SK-N-SH (cell line): ENCODE data around the gene C18orf54. TPM values are rescaled to one million over a fixed set of nuclear protein-coding genes. Genes with fewer than 3 reads are reported as not detected.

Source experiments
- CTCF ChIA-PET: fragments of 300-600, 350-600 bp; formaldehyde crosslinking; extraction: SDS; loops from one replicate; lab custom pipeline; 2021; lab: Yijun Ruan, JAX
- POLR2A ChIA-PET: fragments of 350-600 bp; sonication (Branson Sonifier 250); formaldehyde crosslinking; extraction: SDS; loops from one replicate; lab custom pipeline; 2020; ENCODE audit warnings: antibody characterized with exemption, inconsistent platforms; lab: Yijun Ruan, JAX
- DNase-seq: peaks from one replicate; pipeline ENCODE4 v3.0.0; 2012
- H2AFZ ChIP-seq: fragments of 200-600 bp; sonication (generic); 2 replicates; pipeline ENCODE4 v1.8.1; 2016; ENCODE audit warnings: antibody characterized with exemption, mild to moderate bottlenecking, low read depth
- H3F3A ChIP-seq: fragments of 200-600 bp; sonication (generic); replicated peaks from 2 replicates; pipeline ENCODE3; 2016; ENCODE audit warnings: antibody characterized with exemption, mild to moderate bottlenecking; ENCODE audit not compliant: insufficient read depth
- H3K27ac ChIP-seq, 2 experiments: fragments of 200-500 bp in 1 of 2; fragments of 200-600 bp in 1 of 2; sonication (Bioruptor generic) in 1 of 2; sonication (generic), shearing (Covaris generic) in 1 of 2; 2 replicates each; pipeline versions ENCODE4 v1.5.1 to v1.6.1; 2014 to 2016; ENCODE audit warnings: low read depth in 2 of 2, inconsistent platforms in 1 of 2, low read length in 1 of 2, mild to moderate bottlenecking in 1 of 2, mixed read lengths in 1 of 2
- H3K27me3 ChIP-seq: fragments of 200-600 bp; sonication (generic), shearing (Covaris generic); 2 replicates; pipeline ENCODE4 v1.6.1; 2016; ENCODE audit warnings: mixed run types; ENCODE audit not compliant: insufficient read depth
- H3K36me3 ChIP-seq, 2 experiments: fragments of 200-500 bp in 1 of 2; fragments of 200-600 bp in 1 of 2; sonication (Bioruptor generic) in 1 of 2; sonication (generic) in 1 of 2; replicated peaks in 1 of 2; 2 replicates each; pipeline versions ENCODE3 to v1.5.1; 2014 to 2016; ENCODE audit warnings: low read length in 1 of 2, mild to moderate bottlenecking in 1 of 2; ENCODE audit not compliant: insufficient read depth in 2 of 2, control insufficient read depth in 1 of 2
- H3K4me1 ChIP-seq, 2 experiments: fragments of 200-500 bp in 1 of 2; fragments of 200-600 bp in 1 of 2; sonication (Bioruptor generic) in 1 of 2; sonication (generic), shearing (Covaris generic) in 1 of 2; 2 replicates each; pipeline versions ENCODE4 v1.5.1 to v1.6.1; 2014 to 2016; ENCODE audit warnings: low read depth in 1 of 2, low read length in 1 of 2, mixed run types in 1 of 2; ENCODE audit not compliant: insufficient read depth in 2 of 2, control insufficient read depth in 1 of 2
- H3K4me2 ChIP-seq: fragments of 200-600 bp; sonication (generic), shearing (Covaris generic); 2 replicates; pipeline ENCODE4 v1.6.1; 2017; ENCODE audit warnings: mixed run types
- H3K4me3 ChIP-seq, 2 experiments: fragments of 200-500 bp in 1 of 2; fragments of 200-600 bp in 1 of 2; sonication (Bioruptor generic) in 1 of 2; sonication (generic), shearing (Covaris generic) in 1 of 2; 2 replicates each; pipeline versions ENCODE4 v1.5.1 to v1.8.1; 2014 to 2016; ENCODE audit warnings: low read depth in 2 of 2, inconsistent platforms in 1 of 2, low read length in 1 of 2, mild to moderate bottlenecking in 1 of 2, mixed read lengths in 1 of 2, moderate library complexity in 1 of 2
- H3K79me2 ChIP-seq: fragments of 200-600 bp; sonication (generic); 2 replicates; pipeline ENCODE4 v1.8.1; 2017; ENCODE audit warnings: mild to moderate bottlenecking; ENCODE audit not compliant: insufficient read depth
- H3K9ac ChIP-seq: fragments of 200-600 bp; sonication (generic); 2 replicates; pipeline ENCODE4 v1.6.1; 2017; ENCODE audit warnings: mixed run types
- H3K9me2 ChIP-seq: fragments of 200-600 bp; sonication (generic); 2 replicates; pipeline ENCODE4 v1.6.1; 2017; ENCODE audit warnings: mixed run types
- H3K9me3 ChIP-seq: fragments of 200-600 bp; sonication (generic); 2 replicates; pipeline ENCODE4 v1.6.1; 2017; ENCODE audit warnings: mixed run types, mild to moderate bottlenecking, moderate library complexity
- H4K20me1 ChIP-seq: fragments of 200-600 bp; sonication (generic); 2 replicates; pipeline ENCODE4 v1.6.1; 2017; ENCODE audit warnings: mild to moderate bottlenecking, mixed run types; ENCODE audit not compliant: insufficient read depth
- CHD2 ChIP-seq: fragments of 150-350 bp; IDR thresholded peaks from 2 replicates; pipeline ENCODE4 v1.6.1; 2018; ENCODE audit warnings: low read length; ENCODE audit not compliant: partially characterized antibody
- EP300 ChIP-seq, 2 experiments: IDR thresholded peaks; 2 replicates each; pipeline versions ENCODE4 v1.4.0 to v1.6.1; 2012; ENCODE audit warnings: borderline replicate concordance in 1 of 2, low read depth in 1 of 2, low read length in 1 of 2
- FOXJ3 ChIP-seq: sonication (generic); formaldehyde crosslinking; IDR thresholded peaks from 2 replicates; pipeline ENCODE4 v1.5.1; 2020; ENCODE audit warnings: mild to moderate bottlenecking, missing genetic modification reagents
- FOXM1 ChIP-seq: IDR thresholded peaks from 2 replicates; pipeline ENCODE4 v1.4.0; 2012; ENCODE audit warnings: low read depth, mild to moderate bottlenecking
- GABPA ChIP-seq: IDR thresholded peaks from 2 replicates; pipeline ENCODE4 v1.4.0; 2012; ENCODE audit warnings: low read depth, mild to moderate bottlenecking
- MEF2A ChIP-seq: IDR thresholded peaks from 2 replicates; pipeline ENCODE4 v1.4.0; 2012; ENCODE audit warnings: low read depth, borderline replicate concordance
- NFIC ChIP-seq: IDR thresholded peaks from 2 replicates; pipeline ENCODE4 v1.4.0; 2012; ENCODE audit warnings: borderline replicate concordance
- REST ChIP-seq: IDR thresholded peaks from 2 replicates; pipeline ENCODE4 v1.6.1; 2012; ENCODE audit warnings: mild to moderate bottlenecking, low read depth, low read length, moderate library complexity
- RFX5 ChIP-seq: IDR thresholded peaks from 2 replicates; pipeline ENCODE4 v1.6.1; 2012; ENCODE audit warnings: mild to moderate bottlenecking, improper control_type of control experiment, low read length
- RXRA ChIP-seq: IDR thresholded peaks from 2 replicates; pipeline ENCODE4 v1.4.0; 2012; ENCODE audit warnings: low read depth, mild to moderate bottlenecking, borderline replicate concordance
- SIN3A ChIP-seq: IDR thresholded peaks from 2 replicates; pipeline ENCODE4 v1.6.1; 2012; ENCODE audit warnings: low read depth, mild to moderate bottlenecking, low read length, moderate library complexity, borderline replicate concordance
- USF1 ChIP-seq: IDR thresholded peaks from 2 replicates; pipeline ENCODE4 v1.4.0; 2012; ENCODE audit warnings: low read depth, borderline replicate concordance
- ZBTB33 ChIP-seq: IDR thresholded peaks from 2 replicates; pipeline ENCODE4 v1.4.0; 2012; ENCODE audit warnings: low read depth, borderline replicate concordance
- WGBS: methylation state at CpG from one replicate; pipeline ENCODE4 v1.1.6; 2017; ENCODE audit warnings: low lambda C conversion rate; 5-methylcytosine and 5-hydroxymethylcytosine counted together
- polyA plus RNA-seq, 3 experiments: library from polyadenylated mRNA; depleted of rRNA; stranded (reverse); fragments of >200 nt; gene quantifications; 2 replicates each; pipeline ENCODE4 v1.2.3, GENCODE V29; 2012
- TF ChIP-seq, protein P1 (sequence below): fragments of 150-350 bp; IDR thresholded peaks from 2 replicates; pipeline ENCODE4 v1.6.1; 2017; ENCODE audit warnings: antibody characterized with exemption, low read length, low read depth, borderline replicate concordance
- TF ChIP-seq, protein P2 (sequence below): fragments of 150-350 bp; IDR thresholded peaks from 2 replicates; pipeline ENCODE4 v1.6.1; 2016; ENCODE audit warnings: mild to moderate bottlenecking, low read depth, low read length
- TF ChIP-seq, protein P3 (sequence below): IDR thresholded peaks from 2 replicates; pipeline ENCODE4; 2012

The C18orf54 gene
- polyA plus RNA-seq, 1 of the 3 experiments (the other 2 are of a cell fraction) = 0.76 TPM

- Histone ChIP-seq H3K4me1 (no peaks in the 10 kb centered on the region; a peak in 1 of 4 replicates), H2AFZ (no peak overlapping the region), H4K20me1 (no peaks in the 10 kb centered on the region), H3K4me3 (no peak overlapping the region), H3K27ac (no peak overlapping the region), H3F3A (no peaks in the 10 kb centered on the region), H3K4me2 (no peak overlapping the region), H3K79me2 (no peaks in the 10 kb centered on the region), H3K9ac (no peak overlapping the region), H3K9me2 (no peaks in the 10 kb centered on the region), H3K9me3 (no peaks in the 10 kb centered on the region), H3K27me3 (no peaks in the 10 kb centered on the region), H3K36me3 (no peaks in the 10 kb centered on the region)
- ChIA-PET POLR2A (no interaction called here), CTCF (no interaction called here)
- no peak for TF ChIP-seq ZBTB33
- TF ChIP-seq, protein P1, sequence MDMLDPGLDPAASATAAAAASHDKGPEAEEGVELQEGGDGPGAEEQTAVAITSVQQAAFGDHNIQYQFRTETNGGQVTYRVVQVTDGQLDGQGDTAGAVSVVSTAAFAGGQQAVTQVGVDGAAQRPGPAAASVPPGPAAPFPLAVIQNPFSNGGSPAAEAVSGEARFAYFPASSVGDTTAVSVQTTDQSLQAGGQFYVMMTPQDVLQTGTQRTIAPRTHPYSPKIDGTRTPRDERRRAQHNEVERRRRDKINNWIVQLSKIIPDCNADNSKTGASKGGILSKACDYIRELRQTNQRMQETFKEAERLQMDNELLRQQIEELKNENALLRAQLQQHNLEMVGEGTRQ = no peak
- TF ChIP-seq FOXM1 = no peak
- no peak for TF ChIP-seq CHD2
- TF ChIP-seq FOXJ3 = no peak
- no peak for TF ChIP-seq USF1
- TF ChIP-seq, protein P2, sequence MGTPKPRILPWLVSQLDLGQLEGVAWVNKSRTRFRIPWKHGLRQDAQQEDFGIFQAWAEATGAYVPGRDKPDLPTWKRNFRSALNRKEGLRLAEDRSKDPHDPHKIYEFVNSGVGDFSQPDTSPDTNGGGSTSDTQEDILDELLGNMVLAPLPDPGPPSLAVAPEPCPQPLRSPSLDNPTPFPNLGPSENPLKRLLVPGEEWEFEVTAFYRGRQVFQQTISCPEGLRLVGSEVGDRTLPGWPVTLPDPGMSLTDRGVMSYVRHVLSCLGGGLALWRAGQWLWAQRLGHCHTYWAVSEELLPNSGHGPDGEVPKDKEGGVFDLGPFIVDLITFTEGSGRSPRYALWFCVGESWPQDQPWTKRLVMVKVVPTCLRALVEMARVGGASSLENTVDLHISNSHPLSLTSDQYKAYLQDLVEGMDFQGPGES = no peak
- TF ChIP-seq RFX5 = no peak
- TF ChIP-seq EP300 (IDR thresholded peaks at IDR 0.05; ENCODE audit: borderline replicate concordance in 1 of 2, low read depth in 1 of 2, low read length in 1 of 2) = no peak
- WGBS = 38% methylated on average over 1 of the region's 1 CpG
- no peak for DNase-seq
Observed at GRCh38 chr18:54396760-54397159, 39.1 kb downstream of the C18orf54 start.

GRCh38 chr18:54405290-54405689 lies 47.6 kb downstream of the C18orf54 start:
- no peaks in the 10 kb centered on the region for H4K20me1 ChIP-seq
- POLR2A ChIA-PET = no interaction called here
- DNase-seq = no peak
- H2AFZ ChIP-seq = no peak overlapping the region
- H3F3A ChIP-seq = no peaks in the 10 kb centered on the region
- H3K36me3 ChIP-seq = no peaks in the 10 kb centered on the region
- no peak overlapping the region for H3K9ac ChIP-seq
- no peak overlapping the region for H3K4me3 ChIP-seq
- H3K79me2 ChIP-seq = no peaks in the 10 kb centered on the region
- no peaks in the 10 kb centered on the region for H3K27me3 ChIP-seq
- H3K4me2 ChIP-seq = no peak overlapping the region
- no peak overlapping the region for H3K27ac ChIP-seq
- H3K4me1 ChIP-seq = no peaks in the 10 kb centered on the region
- H3K9me2 ChIP-seq = no peaks in the 10 kb centered on the region
- H3K9me3 ChIP-seq = no peaks in the 10 kb centered on the region
- CTCF ChIA-PET = interaction anchor here (1.2 to 1.5 kb wide), 2 partner anchors 13 to 38 kb away, joined by 3 to 4 read pairs; no protein-coding TSS in a partner anchor
- no peak for TF ChIP-seq NFIC
- no peak for TF ChIP-seq MEF2A
- TF ChIP-seq REST = no peak
- TF ChIP-seq, protein P3, sequence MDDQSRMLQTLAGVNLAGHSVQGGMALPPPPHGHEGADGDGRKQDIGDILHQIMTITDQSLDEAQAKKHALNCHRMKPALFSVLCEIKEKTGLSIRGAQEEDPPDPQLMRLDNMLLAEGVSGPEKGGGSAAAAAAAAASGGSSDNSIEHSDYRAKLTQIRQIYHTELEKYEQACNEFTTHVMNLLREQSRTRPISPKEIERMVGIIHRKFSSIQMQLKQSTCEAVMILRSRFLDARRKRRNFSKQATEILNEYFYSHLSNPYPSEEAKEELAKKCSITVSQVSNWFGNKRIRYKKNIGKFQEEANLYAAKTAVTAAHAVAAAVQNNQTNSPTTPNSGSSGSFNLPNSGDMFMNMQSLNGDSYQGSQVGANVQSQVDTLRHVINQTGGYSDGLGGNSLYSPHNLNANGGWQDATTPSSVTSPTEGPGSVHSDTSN = no peak
- TF ChIP-seq EP300 (IDR thresholded peaks at IDR 0.05; ENCODE audit: borderline replicate concordance in 1 of 2, low read depth in 1 of 2, low read length in 1 of 2) = no peak
- no peak for TF ChIP-seq SIN3A
- no peak for TF ChIP-seq GABPA
- no peak for TF ChIP-seq USF1
- no peak for TF ChIP-seq RXRA
